ENCODE measurements around the gene LCP1.

GRCh38 chr13:46101484-46102254, 80.3 kb downstream of the LCP1 start:
- TF ChIP-seq CTCF (IDR thresholded peaks at IDR 0.05) (no peak), POLR2A (IDR thresholded peaks at IDR 0.05) (peak in 1 of 2 donors; percentile 8)
